ENCODE data around the gene PLEKHG4B. TPM values are rescaled to one million over a fixed set of nuclear protein-coding genes. Genes with fewer than 3 reads are reported as not detected.
A peak's percentile ranks its signal among the peaks of the same experiment; 100 is the strongest.

PLEKHG4B gene
- total and polyA plus RNA-seq, 2 of the 8 experiments (the other 6 are each of a cell fraction or from before 2014, with no cell fraction given) = 31.1 to 43.6 TPM

- TF ChIP-seq NANOG (IDR thresholded peaks at IDR 0.05; ENCODE audit: insufficient read depth, low read depth, low read length, poor library complexity, severe bottlenecking) = no peak
- no peak for TF ChIP-seq CHD1 (IDR thresholded peaks at IDR 0.05; ENCODE audit: low read depth, low read length)
- no peak for TF ChIP-seq ZNF274 (IDR thresholded peaks at IDR 0.05; ENCODE audit: borderline replicate concordance, extremely low read depth, low read length)
- TF ChIP-seq BRCA1 (IDR thresholded peaks at IDR 0.05; ENCODE audit: low read depth, low read length) = no peak
- no peak for TF ChIP-seq NRF1 (IDR thresholded peaks at IDR 0.05; ENCODE audit: low read depth, low read length)
- TF ChIP-seq SP2 (IDR thresholded peaks at IDR 0.05; ENCODE audit: low read length) = no peak
- peak in 2 of 3 experiments; percentile 86 to 97; a peak in 3 of 4 replicates for TF ChIP-seq CTCF (IDR thresholded peaks at IDR 0.05; ENCODE audit: control extremely low read depth in 1 of 3, insufficient read depth in 1 of 3, low read depth in 1 of 3, low read length in 3 of 3)
- no peak for TF ChIP-seq TAF7 (optimal IDR thresholded peaks at IDR 0.05; ENCODE audit: borderline replicate concordance, low read depth, low read length)
- TF ChIP-seq KDM4A (IDR thresholded peaks at IDR 0.05; ENCODE audit: low read depth, low read length, severe bottlenecking) = no peak
- TF ChIP-seq TEAD4 (IDR thresholded peaks at IDR 0.05; ENCODE audit: low read depth, low read length) = peak; percentile 17; the same call in 1 of the 2 replicates
- no peak for TF ChIP-seq CTBP2 (IDR thresholded peaks at IDR 0.05; ENCODE audit: borderline replicate concordance, insufficient read depth, insufficient read length, low read length)
- TF ChIP-seq SUZ12 (IDR thresholded peaks at IDR 0.05; ENCODE audit: low read length) = no peak
- TF ChIP-seq CHD2 (IDR thresholded peaks at IDR 0.05; ENCODE audit: low read length) = no peak; the same call in 1 of the 2 replicates
- TF ChIP-seq POLR2AphosphoS5 (IDR thresholded peaks at IDR 0.05; ENCODE audit: low read depth, low read length) = no peak
- TF ChIP-seq GABPA (IDR thresholded peaks at IDR 0.05; ENCODE audit: borderline replicate concordance, insufficient read depth, low read length) = peak; percentile 74; the same call in 1 of the 2 replicates
- TF ChIP-seq USF2 (IDR thresholded peaks at IDR 0.05; ENCODE audit: low read length) = no peak
- no peak; a peak in 1 of 3 replicates for TF ChIP-seq POLR2A (IDR thresholded peaks at IDR 0.05; ENCODE audit: control extremely low read depth in 1 of 2, low read depth in 2 of 2, low read length in 2 of 2)
- no peak for TF ChIP-seq SAP30 (IDR thresholded peaks at IDR 0.05; ENCODE audit: insufficient read depth, insufficient replicate concordance, low read length)
- TF ChIP-seq POU5F1 (IDR thresholded peaks at IDR 0.05; ENCODE audit: low read depth, low read length) = no peak
Observed at GRCh38 chr5:188488-189481, 96.8 kb downstream of the PLEKHG4B start (continued).
